OCI-M1 (cell line): Measurements from ENCODE around the gene CCZ1B.
"Not testable (repeated sequence)": the region's sequence is repeated elsewhere in the genome, so short reads cannot be mapped to it uniquely, and the experiment has no call there.

ENCODE experiments used
- DNase-seq: peaks from one replicate; lab custom pipeline; 2025; lab: John Stamatoyannopoulos, UW

Gene CCZ1B

GRCh38 chr7:6831018-6831725 lies 5.1 kb upstream of the CCZ1B start:
- DNase-seq: no peak

GRCh38 chr7:6830026-6830425 lies 4.0 kb upstream of the CCZ1B start:
- DNase-seq: not testable (repeated sequence)

DNA sequence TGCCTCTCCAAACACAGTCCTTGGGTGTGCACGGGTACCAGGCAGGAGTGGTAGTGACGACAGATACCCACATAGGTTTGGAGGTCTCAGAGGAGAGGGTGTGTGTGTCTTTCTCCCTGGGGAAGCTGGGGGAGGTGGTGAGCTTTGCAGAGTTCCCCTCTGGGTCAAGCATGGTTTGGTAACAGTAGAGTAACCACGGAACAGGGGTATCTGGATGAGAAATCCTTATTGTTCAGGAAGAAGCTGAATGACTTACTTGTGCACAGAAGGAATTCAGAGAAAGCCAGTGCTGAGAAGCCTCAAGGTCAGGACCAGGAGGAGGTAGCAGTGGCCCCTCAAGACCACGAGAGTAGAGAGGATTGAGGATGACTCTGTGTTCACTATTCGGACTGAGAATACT lies 3.5 kb upstream of the CCZ1B start:
- not testable (repeated sequence) for DNase-seq

- DNase-seq: not testable (repeated sequence)
Observed at GRCh38 chr7:6827180-6827579, 1.1 kb upstream of the CCZ1B start.

- not testable (repeated sequence) for DNase-seq
Observed at GRCh38 chr7:6825236-6826125, 594 bp downstream of the CCZ1B start.

DNA sequence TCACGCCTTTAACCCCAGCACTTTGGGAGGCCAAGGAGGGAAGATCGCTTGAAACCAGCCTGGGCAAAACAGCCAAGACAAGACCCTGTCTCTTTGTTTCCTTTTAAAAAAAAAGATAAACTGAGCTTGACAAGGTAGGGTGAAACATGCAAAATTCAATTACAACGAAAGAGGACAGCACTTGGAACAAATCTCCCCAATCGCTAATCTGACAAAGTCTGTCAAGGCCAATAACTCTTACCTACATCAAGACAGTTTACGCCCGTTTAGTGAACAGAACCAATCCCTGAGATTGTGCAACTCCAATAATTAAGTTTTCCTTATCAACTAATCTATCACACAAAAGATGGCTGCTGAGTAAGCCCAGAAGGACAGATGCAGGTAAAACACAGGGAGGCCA lies 4.5 kb downstream of the CCZ1B start:
- DNase-seq: not testable (repeated sequence)

- not testable (repeated sequence) for DNase-seq
Observed at GRCh38 chr7:6815470-6815869, 10.6 kb downstream of the CCZ1B start.

DNA sequence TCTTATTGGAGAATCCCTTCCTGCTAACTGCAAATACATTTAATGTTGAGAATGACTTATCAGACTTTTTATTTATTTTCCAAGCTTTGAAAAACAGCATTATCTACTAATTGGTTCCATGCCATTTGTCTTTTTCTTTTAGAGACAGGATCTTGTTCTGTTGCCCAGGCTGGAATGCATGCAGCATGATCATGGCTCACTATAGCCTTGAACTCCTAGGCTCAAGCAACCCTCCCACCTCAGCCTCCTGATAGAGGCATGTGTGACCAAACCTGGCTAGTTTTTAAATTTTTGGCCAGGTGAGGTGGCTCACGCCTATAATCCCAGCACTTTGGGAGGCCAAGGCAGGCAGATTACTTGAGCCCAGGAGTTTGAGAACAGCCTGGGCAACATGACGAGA lies 13.1 kb downstream of the CCZ1B start:
- not testable (repeated sequence) for DNase-seq

DNA sequence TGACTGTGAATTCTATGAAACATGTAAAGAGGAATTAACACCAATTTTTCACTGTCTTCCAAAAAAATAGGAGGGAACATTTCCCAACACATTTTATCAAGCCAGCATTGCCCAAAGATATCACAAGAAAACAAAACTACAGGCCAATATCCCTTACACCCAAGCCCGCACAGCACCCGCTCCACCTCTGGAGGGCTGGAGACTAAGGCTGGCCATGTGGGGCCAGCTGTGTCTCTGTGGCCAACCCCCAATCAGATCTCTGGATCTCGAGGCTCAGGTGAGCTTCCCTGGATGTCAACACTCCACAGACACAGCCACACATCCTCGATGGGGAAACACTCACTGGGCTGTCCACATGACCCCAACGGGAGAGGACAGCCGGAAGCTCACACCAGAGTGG lies 18.1 kb downstream of the CCZ1B start:
- DNase-seq: not testable (repeated sequence)

DNA sequence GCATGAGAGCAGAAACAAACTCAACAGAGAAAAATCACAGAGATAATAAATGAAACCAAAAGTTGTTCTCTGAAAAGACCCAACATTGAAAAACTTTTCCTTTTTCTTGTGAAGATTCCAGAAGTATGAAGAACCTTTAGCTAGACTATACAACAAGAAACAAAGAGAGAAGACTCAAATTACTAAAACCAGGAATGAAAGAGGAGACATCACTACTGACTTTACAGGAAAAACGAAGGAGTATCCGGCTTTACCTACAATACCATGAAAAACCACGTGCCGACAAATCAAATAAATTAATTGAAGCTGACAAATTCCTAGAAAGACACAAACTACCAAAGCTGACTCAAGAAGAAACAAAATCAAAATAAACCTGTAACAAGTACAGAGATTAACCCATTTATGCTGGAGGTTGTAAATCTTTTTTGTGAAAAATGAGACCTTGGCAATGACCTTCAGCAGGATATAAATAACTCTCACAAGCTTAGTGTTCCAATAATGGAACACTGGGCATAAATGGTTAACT lies 18.6 kb downstream of the CCZ1B start:
- DNase-seq: not testable (repeated sequence)

GRCh38 chr7:6800331-6800730 lies 25.7 kb downstream of the CCZ1B start:
- not testable (repeated sequence) for DNase-seq

GRCh38 chr7:6799887-6800286 lies 26.2 kb downstream of the CCZ1B start:
- DNase-seq: not testable (repeated sequence)

DNA sequence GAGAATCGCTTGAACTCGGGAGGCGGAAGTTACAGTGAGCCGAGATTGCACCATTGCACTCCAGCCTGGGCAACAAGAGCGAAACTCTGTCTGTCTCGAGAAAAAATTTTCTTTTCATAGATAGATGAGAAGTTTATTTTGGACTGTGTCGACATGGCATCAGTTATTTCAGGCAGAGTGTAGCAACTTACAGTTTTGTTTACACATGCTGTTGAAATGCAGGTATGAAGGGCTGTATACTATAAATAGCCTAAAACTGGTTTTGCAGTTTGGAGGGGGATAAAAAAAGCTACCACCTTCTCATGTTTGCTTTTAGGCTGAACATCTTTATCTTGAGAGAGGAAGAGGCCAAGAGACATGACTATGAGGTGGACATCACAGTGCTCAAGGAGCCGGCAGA lies 28.0 kb downstream of the CCZ1B start:
- not testable (repeated sequence) for DNase-seq

DNA sequence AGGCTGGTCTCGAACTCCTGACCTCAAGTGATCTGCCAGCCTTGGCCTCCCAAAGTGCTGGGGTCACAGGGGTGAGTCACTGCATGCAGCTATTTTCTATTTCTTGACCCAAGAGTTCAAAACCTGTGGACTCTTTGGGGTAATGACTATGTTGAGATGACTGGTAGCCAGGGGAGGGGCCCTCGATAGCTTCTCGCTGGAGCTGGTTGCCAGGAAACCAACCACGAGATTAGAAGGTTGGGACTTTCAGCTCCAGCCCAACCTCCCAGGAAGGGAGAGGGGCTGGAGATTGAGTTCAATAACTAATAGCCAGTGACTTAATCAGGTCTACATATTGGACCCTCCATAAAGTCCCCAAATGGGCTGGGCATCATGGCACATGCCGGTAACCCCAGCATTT lies 28.9 kb downstream of the CCZ1B start:
- DNase-seq: not testable (repeated sequence)

- not testable (repeated sequence) for DNase-seq
Observed at GRCh38 chr7:6794276-6794675, 31.8 kb downstream of the CCZ1B start.

DNA sequence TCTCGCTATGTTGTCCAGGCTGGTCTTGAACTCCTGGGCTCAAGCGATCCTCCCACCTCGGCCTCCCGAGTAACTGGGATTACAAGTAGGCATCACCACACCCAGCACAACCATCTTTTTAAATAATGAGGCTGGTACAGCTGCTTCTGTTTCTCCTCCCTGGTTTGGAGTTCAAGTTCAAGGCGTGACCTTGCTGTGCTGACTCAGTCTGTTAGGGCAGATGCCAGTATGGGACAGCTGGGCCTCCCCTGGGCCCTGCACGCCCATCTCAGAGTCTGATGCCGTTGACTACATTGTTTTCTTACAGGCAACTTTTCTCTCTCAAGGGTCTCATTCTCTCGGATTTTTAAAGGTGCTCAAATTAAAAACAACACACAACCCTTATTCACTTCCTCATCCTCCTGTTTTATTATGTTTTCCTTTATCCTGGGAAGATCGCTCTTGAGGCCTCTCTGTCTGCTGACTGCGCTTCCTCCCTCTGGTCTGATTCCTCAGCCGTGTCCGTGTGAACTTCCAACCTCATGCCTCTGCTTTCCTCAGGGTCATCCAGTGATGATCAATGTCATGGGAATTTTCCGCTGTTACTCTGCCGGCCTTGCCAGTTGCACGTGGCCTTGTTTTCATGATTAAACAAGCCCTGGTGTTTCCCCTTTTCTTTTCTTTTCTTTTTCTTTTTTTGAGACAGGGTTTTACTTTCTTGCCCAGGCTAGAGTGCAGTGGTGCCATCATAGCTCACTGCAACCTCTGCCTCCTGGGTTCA lies 33.8 kb downstream of the CCZ1B start:
- not testable (repeated sequence) for DNase-seq

DNA sequence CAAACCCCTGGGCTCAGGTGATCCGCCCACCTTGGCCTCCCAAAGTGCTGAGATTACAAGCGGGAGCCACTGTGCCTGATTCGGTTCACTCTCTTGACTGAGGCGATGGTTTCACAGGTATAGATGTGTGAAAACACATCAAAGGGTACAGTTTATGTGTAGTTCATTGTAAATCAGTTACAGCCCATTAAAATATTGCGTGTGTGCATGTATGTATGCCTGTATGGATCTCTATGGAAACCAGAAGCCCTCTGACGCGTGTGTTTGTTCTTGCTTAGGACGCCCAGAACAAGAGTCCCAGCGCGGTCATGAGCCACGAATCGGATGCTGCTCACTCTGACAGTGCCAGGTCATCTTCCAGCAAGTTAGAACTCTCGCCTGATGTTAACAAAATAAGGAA lies 36.7 kb downstream of the CCZ1B start:
- DNase-seq: not testable (repeated sequence)

DNA sequence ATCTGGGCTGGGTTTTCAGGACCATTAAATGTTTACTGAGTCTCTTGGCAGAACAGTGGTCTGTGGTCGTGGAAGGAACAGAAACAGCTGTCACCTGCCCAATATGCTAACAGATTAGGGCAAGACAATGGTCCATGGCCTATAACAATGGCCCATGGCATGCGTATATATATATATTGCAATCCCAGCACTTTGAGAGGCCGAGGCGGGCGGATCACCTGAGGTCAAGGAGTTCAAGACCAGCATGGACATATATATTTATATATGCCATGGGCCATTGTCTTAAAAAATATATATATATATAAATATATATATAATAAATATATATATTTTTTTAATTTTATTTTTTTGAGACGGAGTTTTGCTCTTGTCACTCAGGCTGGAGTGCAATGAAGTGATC lies 44.5 kb downstream of the CCZ1B start:
- not testable (repeated sequence) for DNase-seq

DNA sequence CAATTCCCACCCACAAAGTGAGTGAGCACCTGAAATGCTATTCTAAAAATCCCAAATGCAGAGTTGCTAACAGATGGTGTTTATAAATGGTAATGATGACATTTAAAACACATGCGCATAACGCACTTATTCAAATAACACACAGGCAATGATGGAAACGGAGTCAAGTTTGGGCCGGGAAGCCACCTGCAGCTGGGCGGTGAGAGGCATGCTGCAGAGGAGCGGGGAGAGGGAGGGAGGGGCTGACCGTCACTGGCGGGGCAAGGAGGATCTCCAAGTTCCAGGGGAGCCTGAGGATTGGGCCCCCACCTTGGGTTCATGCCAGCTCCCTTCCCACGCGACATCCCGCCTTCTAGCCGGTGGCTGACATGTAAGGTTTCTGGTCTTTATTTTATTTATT lies 64.9 kb downstream of the CCZ1B start:
- DNase-seq: not testable (repeated sequence)

DNA sequence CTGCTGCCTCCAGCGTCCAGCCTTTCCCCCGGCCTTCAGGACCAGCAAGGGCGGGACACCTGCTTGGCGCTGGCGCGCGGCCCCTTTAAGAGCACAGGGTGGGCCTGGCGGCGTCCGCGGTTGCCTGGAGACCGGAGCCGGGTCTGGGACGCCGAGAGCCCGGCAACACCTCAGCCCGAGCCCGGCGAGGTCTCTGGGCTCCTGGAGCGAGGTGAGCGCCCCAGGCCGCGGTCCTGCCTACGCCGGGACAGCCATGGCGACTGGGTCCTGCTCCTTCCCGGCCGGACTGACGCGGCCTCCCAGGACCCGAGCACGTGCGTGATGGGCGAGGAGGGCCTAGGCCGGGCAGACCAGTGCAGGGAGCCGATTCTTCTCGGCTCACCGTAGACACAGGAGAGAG lies 72.1 kb downstream of the CCZ1B start, which contains the start of gene RSPH10B2:
Gene RSPH10B2, plus strand, starts transcription at position 140 of the 400 bp plus-strand sequence. CDS start 3,575 bp downstream, outside the sequence.
- not testable (repeated sequence) for DNase-seq

- DNase-seq: not testable (repeated sequence)
Observed at GRCh38 chr7:6750173-6750572, 75.9 kb downstream of the CCZ1B start.

DNA sequence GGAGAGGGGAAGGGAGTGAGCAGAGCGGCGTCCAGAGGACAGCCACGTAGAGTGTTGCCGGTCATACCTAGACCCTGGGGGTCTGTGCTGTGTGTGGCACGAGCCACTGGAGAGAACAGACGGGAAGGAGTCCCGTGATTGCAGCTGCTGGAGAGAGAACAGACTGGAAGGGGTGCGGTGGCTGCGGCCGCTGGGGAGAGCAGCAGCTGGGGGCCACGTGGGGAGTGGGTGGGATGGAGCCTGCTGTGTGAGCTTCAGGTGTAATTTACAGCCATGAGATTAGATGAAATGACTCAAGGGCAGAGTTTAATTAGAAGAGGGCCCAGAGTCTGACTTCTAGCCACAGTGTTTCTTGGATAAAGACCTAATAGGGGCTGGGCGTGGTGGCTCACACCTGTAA lies 76.7 kb downstream of the CCZ1B start:
- DNase-seq: not testable (repeated sequence)
